Stimulated activated CD4-positive, alpha-beta T cell treated with anti-CD3 and anti-CD28 coated beads, Interleukin-12 subunit alpha, Interleukin-12 subunit beta, amount 100 ng/mL, for 24 hours (primary cell): ENCODE data around the gene BNIPL.

Experiments used
- DNase-seq, 2 experiments: peaks; one replicate each; pipeline ENCODE4 v3.0.0-alpha.2; 2020; ENCODE audit warnings: low read depth in 2 of 2

The BNIPL gene

GRCh38 chr1:151009674-151010345 is 26.6 kb upstream of the BNIPL start:
- no peak for DNase-seq

- DNase-seq = no peak
Observed at GRCh38 chr1:151010346-151010726, 26.1 kb upstream of the BNIPL start.

DNA sequence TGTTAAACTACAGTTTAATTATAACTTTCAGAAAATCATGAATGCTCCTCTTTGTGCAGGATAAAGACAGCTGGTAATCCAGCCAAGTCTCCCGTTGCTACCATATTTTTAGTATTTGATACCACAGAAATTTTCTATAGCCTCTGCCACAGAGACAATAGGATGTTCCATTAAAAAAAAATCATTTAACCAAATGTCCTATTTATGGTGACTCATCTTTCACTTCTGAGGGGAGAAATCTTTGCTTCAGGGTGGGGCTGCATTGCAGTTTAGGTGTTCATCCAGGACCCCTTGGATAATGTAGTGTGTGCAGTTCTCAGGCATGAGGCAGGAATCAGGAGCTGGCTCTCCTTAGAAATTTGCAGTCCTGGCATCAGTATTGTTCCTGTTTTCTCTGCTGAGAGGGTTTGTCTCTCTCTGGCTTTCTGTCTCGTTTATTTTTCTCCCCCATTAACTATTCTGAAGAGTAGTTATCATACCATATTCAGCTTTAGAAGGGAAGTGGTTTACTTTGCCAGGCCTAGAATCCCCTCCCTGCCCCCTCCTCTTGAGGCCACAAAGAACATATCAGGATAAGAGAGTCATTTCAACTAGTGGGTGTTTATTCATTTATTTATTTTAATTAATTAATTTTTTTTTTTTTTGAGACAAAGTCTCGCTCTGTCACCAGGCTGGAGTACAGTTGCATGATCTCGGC is 25.1 kb upstream of the BNIPL start:
- DNase-seq = no peak

GRCh38 chr1:151012684-151013471 is 23.5 kb upstream of the BNIPL start:
- no peak for DNase-seq

DNA sequence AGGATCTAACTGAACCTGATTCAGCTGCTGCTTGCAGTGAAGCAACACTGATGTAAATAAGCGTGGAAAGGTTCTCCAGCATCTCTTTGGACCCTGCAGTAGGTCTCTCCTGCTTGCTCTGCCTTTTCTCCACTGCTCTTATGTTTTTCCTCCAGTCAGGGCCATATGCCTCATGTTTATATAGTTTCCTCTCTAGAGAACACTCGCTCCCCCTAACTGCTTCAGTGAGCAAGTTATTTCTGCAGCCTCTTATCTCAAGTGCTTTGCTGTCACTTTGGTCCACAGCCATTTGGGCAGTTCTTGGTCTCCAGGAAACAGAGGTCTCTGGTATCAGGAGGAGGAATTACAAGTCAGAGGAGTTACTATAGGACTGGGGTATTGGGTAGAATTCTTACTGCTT is 22.9 kb upstream of the BNIPL start:
- DNase-seq = no peak

GRCh38 chr1:151024540-151025146 is 11.7 kb upstream of the BNIPL start:
- DNase-seq = peak; percentile 59 to 79

GRCh38 chr1:151026460-151026859 is 9.9 kb upstream of the BNIPL start:
- DNase-seq = no peak

- DNase-seq = no peak
Observed at GRCh38 chr1:151032164-151032563, 4.2 kb upstream of the BNIPL start.

GRCh38 chr1:151035167-151035566 is 1.2 kb upstream of the BNIPL start:
- DNase-seq = no peak

DNA sequence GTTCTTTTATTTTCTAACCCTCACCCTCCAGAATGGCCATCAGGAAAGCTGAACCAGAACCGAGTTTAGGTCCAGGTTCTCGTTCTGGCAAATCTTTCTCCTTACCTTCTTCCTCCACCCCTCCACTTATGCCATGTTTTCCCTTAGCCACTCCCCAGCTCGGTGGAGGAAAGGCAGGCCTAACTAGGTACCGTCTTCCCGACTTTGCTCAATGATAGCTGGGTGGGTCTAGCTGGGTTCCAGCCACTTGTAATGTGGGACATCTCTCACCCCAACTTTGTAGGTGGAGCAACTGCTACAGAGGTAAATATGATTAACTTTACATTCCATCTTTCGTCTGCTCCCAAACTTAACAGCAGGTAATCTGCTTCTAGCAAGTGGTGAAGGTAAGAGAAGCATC is 646 bp downstream of the BNIPL start:
- no peak for DNase-seq

- DNase-seq = no peak
Observed at GRCh38 chr1:151039521-151039920, 3.1 kb downstream of the BNIPL start.

- DNase-seq = no peak
Observed at GRCh38 chr1:151043163-151043562, 6.8 kb downstream of the BNIPL start.

- DNase-seq = peak in 1 of 2 experiments; percentile 45
Observed at GRCh38 chr1:151047591-151047924, 11.2 kb downstream of the BNIPL start, which contains the start of gene C1orf56. Gene C1orf56, plus strand, starts transcription at chr1:151047751. Its CDS starts 97 bp downstream, at chr1:151047848.

DNA sequence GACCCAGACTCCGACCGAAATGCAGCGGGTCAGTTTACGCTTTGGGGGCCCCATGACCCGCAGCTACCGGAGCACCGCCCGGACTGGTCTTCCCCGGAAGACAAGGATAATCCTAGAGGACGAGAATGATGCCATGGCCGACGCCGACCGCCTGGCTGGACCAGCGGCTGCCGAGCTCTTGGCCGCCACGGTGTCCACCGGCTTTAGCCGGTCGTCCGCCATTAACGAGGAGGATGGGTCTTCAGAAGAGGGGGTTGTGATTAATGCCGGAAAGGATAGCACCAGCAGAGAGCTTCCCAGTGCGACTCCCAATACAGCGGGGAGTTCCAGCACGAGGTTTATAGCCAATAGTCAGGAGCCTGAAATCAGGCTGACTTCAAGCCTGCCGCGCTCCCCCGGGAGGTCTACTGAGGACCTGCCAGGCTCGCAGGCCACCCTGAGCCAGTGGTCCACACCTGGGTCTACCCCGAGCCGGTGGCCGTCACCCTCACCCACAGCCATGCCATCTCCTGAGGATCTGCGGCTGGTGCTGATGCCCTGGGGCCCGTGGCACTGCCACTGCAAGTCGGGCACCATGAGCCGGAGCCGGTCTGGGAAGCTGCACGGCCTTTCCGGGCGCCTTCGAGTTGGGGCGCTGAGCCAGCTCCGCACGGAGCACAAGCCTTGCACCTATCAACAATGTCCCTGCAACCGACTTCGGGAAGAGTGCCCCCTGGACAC is 11.7 kb downstream of the BNIPL start:
- DNase-seq = peak in 1 of 2 experiments; percentile 45

- no peak for DNase-seq
Observed at GRCh38 chr1:151048645-151049032, 12.3 kb downstream of the BNIPL start.

GRCh38 chr1:151049458-151049857 is 13.1 kb downstream of the BNIPL start:
- DNase-seq = no peak

DNA sequence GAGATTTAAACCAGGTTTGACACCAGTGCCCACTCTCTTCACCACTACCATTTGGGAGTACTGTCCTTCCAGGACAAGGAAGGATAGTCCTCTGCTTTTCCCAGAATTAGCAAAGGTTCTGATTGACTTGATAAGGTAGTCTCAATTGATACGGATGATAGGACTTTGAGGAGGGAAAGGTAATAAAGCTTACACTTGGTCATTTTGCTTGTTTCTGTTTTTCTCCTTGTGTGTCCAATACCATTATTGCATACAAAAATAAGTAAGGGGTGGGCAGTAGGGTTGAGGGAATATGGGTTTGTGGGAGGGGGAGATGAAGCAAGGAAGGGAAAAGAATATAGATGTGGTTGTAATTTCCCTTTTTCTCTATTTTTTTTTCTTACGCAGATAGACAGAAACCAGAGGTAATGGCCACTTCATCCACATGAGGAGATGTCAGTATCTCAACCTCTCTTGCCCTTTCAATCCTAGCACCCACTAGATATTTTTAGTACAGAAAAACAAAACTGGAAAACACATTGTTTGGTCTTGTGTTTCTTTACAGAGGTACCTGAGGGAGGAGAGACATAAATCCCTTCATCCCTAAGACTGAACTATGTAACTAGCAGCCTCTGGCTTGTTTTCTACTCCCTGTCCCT is 13.8 kb downstream of the BNIPL start:
- DNase-seq = no peak

GRCh38 chr1:151051356-151052009 is 15.1 kb downstream of the BNIPL start:
- no peak for DNase-seq

DNA sequence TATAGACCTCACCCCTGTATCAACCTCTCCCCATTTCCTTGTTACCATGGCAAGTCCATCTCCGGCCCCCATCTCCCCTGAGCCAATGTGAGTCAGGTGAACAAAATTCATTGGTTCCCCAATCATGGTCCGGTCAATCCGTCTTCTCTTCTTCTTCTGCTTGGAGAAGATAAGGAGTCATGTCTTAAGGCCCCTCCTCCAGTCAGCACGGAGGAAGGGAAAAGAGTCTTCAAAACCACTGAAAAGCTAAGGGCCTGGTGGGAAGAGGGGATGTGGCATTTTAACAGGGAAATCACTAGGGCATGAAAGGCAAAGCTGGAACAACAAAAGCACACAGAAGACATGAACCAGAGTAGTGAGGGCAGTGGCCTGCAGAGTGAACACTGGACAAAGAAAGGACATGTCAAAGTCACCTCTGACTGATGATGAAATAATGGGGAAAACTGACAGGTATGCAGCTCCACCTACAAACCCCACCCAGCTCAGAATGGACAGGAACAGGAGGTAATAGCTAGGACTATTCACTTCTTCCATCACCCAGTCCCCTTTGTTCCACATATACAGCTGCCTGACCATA is 18.7 kb downstream of the BNIPL start:
- no peak for DNase-seq

DNA sequence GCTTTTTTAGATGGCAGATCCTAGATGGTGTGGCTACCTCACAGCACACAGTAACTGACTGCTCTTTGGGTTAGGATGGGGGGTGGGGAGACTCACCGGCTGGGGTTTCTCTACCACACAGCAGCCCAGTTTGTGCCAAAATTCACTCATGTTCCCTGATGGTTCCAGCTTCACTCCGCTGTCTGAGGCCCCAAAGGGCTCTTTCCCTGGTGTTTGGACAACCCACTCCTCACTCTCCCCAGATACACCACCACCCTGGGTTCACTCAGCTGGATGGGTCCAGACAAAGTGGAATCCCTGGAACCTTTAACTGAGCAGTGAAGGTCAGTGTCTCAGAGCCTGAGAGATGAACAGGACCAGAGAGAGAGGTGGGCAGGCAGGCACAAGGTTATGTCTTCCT is 19.2 kb downstream of the BNIPL start:
- no peak for DNase-seq
